Testis (tissue), 3 donors: Measurements from ENCODE around the gene EIF1. TPM values are rescaled to one million over a fixed set of nuclear protein-coding genes. Genes with fewer than 3 reads are reported as not detected.

Experiments used
- DNase-seq: peaks from one replicate; pipeline ENCODE4 v3.0.0-alpha.2; 2019
- H3K27ac ChIP-seq, 2 donors: fragments of 200-600 bp; sonication (generic); one replicate each; pipeline ENCODE4 v1.5.1; 2019
- H3K27me3 ChIP-seq: fragments of 200-600 bp; sonication (generic); one replicate; pipeline ENCODE4 v1.5.1; 2019
- H3K36me3 ChIP-seq: fragments of 200-600 bp; sonication (generic); one replicate; pipeline ENCODE4 v1.5.1; 2017; ENCODE audit warnings: low read depth; ENCODE audit errors: missing control alignments
- H3K4me1 ChIP-seq: fragments of 200-600 bp; sonication (generic); one replicate; pipeline ENCODE4 v1.5.1; 2019
- H3K4me3 ChIP-seq, 2 donors: fragments of 200-600 bp; sonication (generic); one replicate each; pipeline ENCODE4 v1.5.1; 2017 to 2019
- H3K9me3 ChIP-seq: fragments of 200-600 bp; sonication (generic); one replicate; pipeline ENCODE4 v1.5.1; 2017
- POLR2A ChIP-seq: fragments of 450-650 bp; IDR thresholded peaks from one replicate; pipeline ENCODE4 v1.6.1; 2017; ENCODE audit warnings: antibody characterized with exemption, mild to moderate bottlenecking, moderate library complexity
- WGBS, 2 donors: methylation state at CpG; one replicate each; pipeline ENCODE4 v1.1.5; 2018; 5-methylcytosine and 5-hydroxymethylcytosine counted together
- intact Hi-C: fragments of 100-400 bp; cut with DNase I; formaldehyde crosslinking; loops from one replicate; pipeline ENCODE4 v1.15.1; 2023; ENCODE audit warnings: low total_unique reads
- polyA plus RNA-seq: library from polyadenylated mRNA; stranded (reverse); fragments of 350-450 nt; fragmentation: Illumina TruSeq; extraction: RNeasy Lipid Tissue Mini Kit (QIAGEN cat#74804); gene quantifications from one replicate; pipeline ENCODE4 v1.2.3, GENCODE V29; 2014; ENCODE audit warnings: low read depth, low replicate concordance; ENCODE audit not compliant: insufficient read depth
- total RNA-seq, 2 donors: library from RNA; depleted of rRNA; stranded (reverse); fragments of >200 nt; gene quantifications; one replicate each; pipeline ENCODE4 v1.2.3, GENCODE V29; 2016
- TF ChIP-seq, protein P1 (sequence below), 3 experiments: fragments of 450-650 bp in 2 of 3; fragments of 200-600 bp in 1 of 3; sonication (generic) in 1 of 3; IDR thresholded peaks; one replicate each; pipeline ENCODE4 v1.5.1; 2016 to 2019; ENCODE audit warnings: antibody characterized with exemption in 3 of 3, mild to moderate bottlenecking in 2 of 3, moderate library complexity in 1 of 3

The EIF1 gene
- total and polyA plus RNA-seq, 3 donors from 2014 or later = 274 to 1,078 (median 338) TPM

DNA sequence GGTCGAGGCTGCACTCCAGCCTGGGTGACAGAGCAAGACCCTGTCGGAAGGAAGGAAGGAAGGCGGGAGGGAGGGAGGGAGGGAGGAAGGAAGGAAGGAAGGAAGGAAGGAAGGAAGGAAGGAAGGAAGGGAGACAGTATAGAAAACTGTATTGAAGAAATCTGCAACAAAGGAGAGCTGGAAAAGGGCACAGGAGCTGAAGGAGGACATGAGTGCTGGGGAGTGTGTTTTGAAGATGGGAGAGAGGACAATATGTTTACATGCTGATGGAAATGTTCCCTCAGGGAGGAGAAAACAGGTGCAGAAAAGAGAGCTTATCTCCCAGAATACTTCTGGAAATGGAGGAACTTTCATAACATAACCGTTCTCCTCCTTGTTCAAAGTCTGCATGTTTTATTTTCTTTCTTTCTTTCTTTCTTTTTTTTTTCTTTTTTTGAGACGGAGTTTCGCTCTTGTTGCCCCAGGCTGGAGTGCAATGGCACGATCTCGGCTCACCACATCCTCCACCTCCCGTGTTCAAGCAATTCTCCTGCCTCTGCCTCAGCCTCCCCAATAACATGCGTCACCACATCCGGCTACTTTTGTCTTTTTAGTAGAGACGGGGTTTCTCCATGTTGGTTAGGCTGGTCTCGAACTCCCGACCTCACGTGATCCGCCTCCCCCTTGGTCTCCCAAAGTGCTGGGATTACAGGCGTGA, 48.4 kb downstream of the EIF1 start:
- peaks cover 16% of the 10 kb centered on the region for H3K4me1 ChIP-seq
- H3K27me3 ChIP-seq = no peaks in the 10 kb centered on the region
- DNase-seq = no peak
- no peak overlapping the region for H3K4me3 ChIP-seq
- no peaks in the 10 kb centered on the region for H3K9me3 ChIP-seq
- intact Hi-C loops = loop anchor here (10.0 kb wide), 1 partner anchor 58 kb away; no protein-coding TSS in a partner anchor
- 73 to 77% methylated on average over 15 to 17 of the region's 17 CpGs for WGBS, 2 donors
- H3K27ac ChIP-seq = no peak overlapping the region
- H3K36me3 ChIP-seq = no peaks in the 10 kb centered on the region
- TF ChIP-seq POLR2A = no peak
- TF ChIP-seq, protein P1, sequence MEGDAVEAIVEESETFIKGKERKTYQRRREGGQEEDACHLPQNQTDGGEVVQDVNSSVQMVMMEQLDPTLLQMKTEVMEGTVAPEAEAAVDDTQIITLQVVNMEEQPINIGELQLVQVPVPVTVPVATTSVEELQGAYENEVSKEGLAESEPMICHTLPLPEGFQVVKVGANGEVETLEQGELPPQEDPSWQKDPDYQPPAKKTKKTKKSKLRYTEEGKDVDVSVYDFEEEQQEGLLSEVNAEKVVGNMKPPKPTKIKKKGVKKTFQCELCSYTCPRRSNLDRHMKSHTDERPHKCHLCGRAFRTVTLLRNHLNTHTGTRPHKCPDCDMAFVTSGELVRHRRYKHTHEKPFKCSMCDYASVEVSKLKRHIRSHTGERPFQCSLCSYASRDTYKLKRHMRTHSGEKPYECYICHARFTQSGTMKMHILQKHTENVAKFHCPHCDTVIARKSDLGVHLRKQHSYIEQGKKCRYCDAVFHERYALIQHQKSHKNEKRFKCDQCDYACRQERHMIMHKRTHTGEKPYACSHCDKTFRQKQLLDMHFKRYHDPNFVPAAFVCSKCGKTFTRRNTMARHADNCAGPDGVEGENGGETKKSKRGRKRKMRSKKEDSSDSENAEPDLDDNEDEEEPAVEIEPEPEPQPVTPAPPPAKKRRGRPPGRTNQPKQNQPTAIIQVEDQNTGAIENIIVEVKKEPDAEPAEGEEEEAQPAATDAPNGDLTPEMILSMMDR (IDR thresholded peaks at IDR 0.05) = no peak

DNA sequence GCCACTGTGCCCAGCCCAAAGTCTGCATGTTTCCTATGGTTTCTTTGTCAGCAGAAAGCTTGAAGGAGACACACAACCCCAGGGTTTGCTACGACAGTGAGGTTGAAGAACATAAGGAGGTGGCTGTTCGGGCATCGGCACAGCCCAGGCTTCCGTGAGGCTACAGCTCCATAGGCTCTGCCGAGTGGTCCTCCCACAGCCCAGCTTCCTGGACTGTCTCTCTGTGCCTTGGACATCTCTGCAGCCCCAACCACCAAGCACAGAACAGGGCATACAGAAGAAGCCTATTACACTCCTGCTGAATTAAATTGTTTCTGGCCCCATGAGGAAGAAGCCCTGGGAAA, 49.0 kb downstream of the EIF1 start:
- Histone ChIP-seq H3K9me3 (no peaks in the 10 kb centered on the region), H3K27me3 (no peaks in the 10 kb centered on the region), H3K4me1 (peaks cover 16% of the 10 kb centered on the region), H3K27ac (no peak overlapping the region), H3K36me3 (no peaks in the 10 kb centered on the region), H3K4me3 (no peak overlapping the region)
- no peak for TF ChIP-seq POLR2A
- TF ChIP-seq, protein P1 (IDR thresholded peaks at IDR 0.05) = no peak
- intact Hi-C loops = loop anchor here (10.0 kb wide), 1 partner anchor 57 kb away; no protein-coding TSS in a partner anchor
- no peak for DNase-seq
- 36 to 41% methylated on average over 5 of the region's 5 CpGs for WGBS, 2 donors

DNA sequence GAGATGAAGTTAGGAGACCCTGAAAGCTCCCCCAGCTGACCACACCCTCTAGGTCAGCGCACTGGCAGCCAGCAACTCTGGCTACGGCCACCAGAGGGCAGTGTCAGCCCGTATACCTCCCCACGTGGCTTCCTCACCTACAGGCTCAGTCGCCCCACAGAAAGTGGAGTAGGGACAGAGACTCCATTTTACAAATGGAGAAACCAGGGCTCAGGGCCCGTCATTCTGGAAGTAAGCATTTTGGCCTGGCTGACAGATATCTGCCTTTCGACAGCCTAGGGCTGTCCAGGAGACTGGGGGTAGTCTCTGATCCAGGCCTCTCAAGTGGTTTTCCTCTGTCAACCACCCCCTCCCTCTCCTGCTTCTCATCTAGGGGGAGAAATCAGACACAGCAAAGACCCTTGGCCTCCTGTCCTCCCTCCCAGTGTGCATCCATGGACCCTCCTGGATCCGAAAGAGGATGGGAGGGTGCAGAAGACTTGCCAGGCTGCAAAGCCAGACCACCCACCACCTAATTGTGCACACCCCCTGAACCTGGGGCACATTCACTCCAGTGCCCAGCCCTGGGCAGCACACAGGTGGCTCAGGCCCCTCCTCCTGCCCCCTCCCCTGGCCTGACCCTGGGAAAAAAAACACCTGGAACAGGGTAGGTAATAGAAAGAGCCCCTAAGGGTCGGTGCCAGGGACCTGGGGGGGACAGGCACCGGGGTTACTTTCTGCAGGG, 49.6 kb downstream of the EIF1 start:
- Histone ChIP-seq H3K4me3 (no peak overlapping the region), H3K36me3 (no peaks in the 10 kb centered on the region), H3K4me1 (peaks cover 16% of the 10 kb centered on the region), H3K27ac (no peak overlapping the region), H3K27me3 (no peaks in the 10 kb centered on the region), H3K9me3 (no peaks in the 10 kb centered on the region)
- 25 to 40% methylated on average over 2 to 10 of the region's 10 CpGs for WGBS, 2 donors
- DNase-seq = peak; percentile 89
- intact Hi-C loops = loop anchor here (10.0 kb wide), 1 partner anchor 57 kb away; no protein-coding TSS in a partner anchor
- TF ChIP-seq, protein P1 (IDR thresholded peaks at IDR 0.05) = peak; percentile 95 to 96 (median 96)
- TF ChIP-seq POLR2A = no peak

DNA sequence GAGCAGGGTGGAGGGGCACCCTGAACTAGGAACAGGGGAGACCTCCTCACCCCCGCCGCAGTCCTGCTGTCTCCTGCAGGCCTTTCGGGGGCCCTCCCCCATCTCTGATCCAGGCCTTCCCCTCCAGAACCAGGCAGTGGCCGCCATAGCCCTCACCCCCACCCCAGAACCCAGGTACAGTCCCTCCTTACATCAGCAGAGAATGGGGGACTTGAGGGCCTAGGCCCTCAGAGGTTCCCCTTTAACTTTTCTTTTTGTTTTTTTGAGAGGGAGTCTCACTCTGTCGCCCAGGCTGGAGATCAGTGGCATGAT, 50.1 kb downstream of the EIF1 start:
- Histone ChIP-seq H3K27me3 (no peaks in the 10 kb centered on the region), H3K9me3 (no peaks in the 10 kb centered on the region), H3K4me1 (peaks cover 14% of the 10 kb centered on the region), H3K27ac (no peak overlapping the region), H3K36me3 (no peaks in the 10 kb centered on the region), H3K4me3 (no peak overlapping the region)
- no peak for TF ChIP-seq POLR2A
- TF ChIP-seq, protein P1 (IDR thresholded peaks at IDR 0.05) = no peak
- 89 to 92% methylated on average over 4 to 5 of the region's 5 CpGs for WGBS, 2 donors
- DNase-seq = no peak
- intact Hi-C loops = loop anchor here (10.0 kb wide), 1 partner anchor 56 kb away; no protein-coding TSS in a partner anchor
